GM12891 (cell line): Measurements from ENCODE around the gene PLA2G15.

Source experiments
- POLR2A ChIP-seq: IDR thresholded peaks from 2 replicates; pipeline ENCODE4 v1.6.1; 2011; ENCODE audit warnings: low read depth, low read length, control low read depth
- POLR2AphosphoS5 ChIP-seq: IDR thresholded peaks from 2 replicates; pipeline ENCODE4 v1.6.1; 2011; ENCODE audit warnings: low read depth, low read length, control low read depth
- SPI1 ChIP-seq: IDR thresholded peaks from 2 replicates; pipeline ENCODE4 v1.6.1; 2011; ENCODE audit warnings: low read depth, low read length, control low read depth
- TAF1 ChIP-seq: IDR thresholded peaks from 2 replicates; pipeline ENCODE4 v1.6.1; 2011; ENCODE audit warnings: low read depth, low read length, control low read depth

DNA sequence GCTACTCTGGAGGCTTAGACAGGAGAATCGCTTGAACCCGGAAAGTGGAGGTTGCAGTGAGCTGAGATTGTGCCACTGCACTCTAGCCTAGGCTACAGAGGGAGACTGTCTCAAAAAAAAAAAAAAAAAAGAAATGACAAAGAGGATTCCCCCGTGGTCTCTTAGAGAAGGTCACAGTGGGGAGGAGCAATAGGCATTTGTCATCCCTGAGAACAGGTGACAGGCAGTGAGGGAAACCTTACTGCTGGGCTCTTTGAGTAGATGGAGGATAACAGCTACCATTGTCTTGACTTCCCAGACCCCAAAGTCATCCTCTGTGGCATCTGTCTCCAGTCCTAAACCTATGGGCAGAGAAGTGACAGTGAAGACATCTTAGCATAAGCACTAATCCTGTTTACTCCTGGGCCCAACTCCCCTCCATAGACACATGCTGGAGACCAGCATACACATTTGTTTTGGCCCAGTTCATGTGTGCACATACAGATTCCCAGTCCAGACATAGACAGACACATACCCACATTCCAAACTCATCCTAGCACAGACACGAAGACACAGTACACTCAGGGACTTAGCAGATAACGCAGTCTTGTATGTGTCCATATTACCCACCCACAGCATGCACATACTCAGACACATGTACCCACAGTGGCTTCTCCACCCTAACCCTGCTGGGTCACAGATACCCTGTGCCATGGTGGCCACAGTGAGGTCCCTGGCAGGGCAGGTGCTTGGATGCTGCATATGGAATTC, 11.9 kb upstream of the PLA2G15 start:
- TF ChIP-seq POLR2AphosphoS5 (no peak), TAF1 (no peak), POLR2A (no peak), SPI1 (no peak)
